Lower leg skin (tissue), 4 donors: Measurements from ENCODE around the gene MCM9. TPM values are rescaled to one million over a fixed set of nuclear protein-coding genes. Genes with fewer than 3 reads are reported as not detected.

Experiments
- DNase-seq, 2 donors: peaks; one replicate each; pipeline ENCODE4 v3.0.0-alpha.2; 2019; ENCODE audit warnings: low spot score in 2 of 2
- H3K4me3 ChIP-seq: fragments of 200-600 bp; sonication (generic); 2 replicates; pipeline ENCODE4 v1.5.1; 2017; ENCODE audit warnings: mild to moderate bottlenecking, low read depth; ENCODE audit not compliant: poor library complexity, severe bottlenecking
- POLR2A ChIP-seq, 2 donors: fragments of 450-650 bp; IDR thresholded peaks; one replicate each; pipeline ENCODE4 v1.6.1; 2016 to 2017; ENCODE audit warnings: antibody characterized with exemption in 2 of 2, mild to moderate bottlenecking in 1 of 2, moderate library complexity in 1 of 2
- WGBS, 2 donors: methylation state at CpG; one replicate each; pipeline ENCODE4 v1.1.5; 2018; 5-methylcytosine and 5-hydroxymethylcytosine counted together
- intact Hi-C: fragments of 100-400 bp; cut with DNase I; formaldehyde crosslinking; loops from one replicate; pipeline ENCODE4 v1.15.0; 2023; ENCODE audit warnings: low total_unique reads
- total RNA-seq, 4 donors: library from RNA; depleted of rRNA; stranded (reverse); fragments of >200 nt; gene quantifications; one replicate each; pipeline ENCODE4 v1.1.0, GENCODE V29; 2016
- TF ChIP-seq, protein P1 (sequence below), 3 donors: fragments of 450-650 bp; IDR thresholded peaks; one replicate each; pipeline ENCODE4 v1.5.1; 2016; ENCODE audit warnings: antibody characterized with exemption in 3 of 3, mild to moderate bottlenecking in 3 of 3, moderate library complexity in 2 of 3

The MCM9 gene
- total RNA-seq, 4 donors from 2014 or later: 21.3 to 29.6 (median 27.6) TPM

DNA sequence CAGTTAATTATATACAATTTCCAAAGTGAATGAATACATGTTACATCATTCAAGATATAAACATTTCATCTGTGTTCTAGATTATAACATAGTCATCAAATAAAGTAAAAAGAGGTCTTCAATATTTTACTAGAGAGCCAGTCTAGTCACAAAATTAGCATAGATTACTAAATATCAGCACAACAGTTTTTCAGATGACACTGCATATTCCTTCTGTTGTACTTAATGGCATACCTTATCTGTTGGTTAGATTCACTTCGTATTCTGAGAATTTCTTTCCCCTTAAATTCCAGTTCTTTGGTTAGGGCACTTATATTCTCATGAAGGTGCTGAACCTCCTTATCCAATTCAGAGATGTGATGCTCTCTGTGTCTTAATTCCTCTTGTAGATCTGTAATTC is 39.8 kb upstream of the MCM9 start:
- intact Hi-C loops: no loop called here
- TF ChIP-seq POLR2A (IDR thresholded peaks at IDR 0.05): no peak
- TF ChIP-seq, protein P1, sequence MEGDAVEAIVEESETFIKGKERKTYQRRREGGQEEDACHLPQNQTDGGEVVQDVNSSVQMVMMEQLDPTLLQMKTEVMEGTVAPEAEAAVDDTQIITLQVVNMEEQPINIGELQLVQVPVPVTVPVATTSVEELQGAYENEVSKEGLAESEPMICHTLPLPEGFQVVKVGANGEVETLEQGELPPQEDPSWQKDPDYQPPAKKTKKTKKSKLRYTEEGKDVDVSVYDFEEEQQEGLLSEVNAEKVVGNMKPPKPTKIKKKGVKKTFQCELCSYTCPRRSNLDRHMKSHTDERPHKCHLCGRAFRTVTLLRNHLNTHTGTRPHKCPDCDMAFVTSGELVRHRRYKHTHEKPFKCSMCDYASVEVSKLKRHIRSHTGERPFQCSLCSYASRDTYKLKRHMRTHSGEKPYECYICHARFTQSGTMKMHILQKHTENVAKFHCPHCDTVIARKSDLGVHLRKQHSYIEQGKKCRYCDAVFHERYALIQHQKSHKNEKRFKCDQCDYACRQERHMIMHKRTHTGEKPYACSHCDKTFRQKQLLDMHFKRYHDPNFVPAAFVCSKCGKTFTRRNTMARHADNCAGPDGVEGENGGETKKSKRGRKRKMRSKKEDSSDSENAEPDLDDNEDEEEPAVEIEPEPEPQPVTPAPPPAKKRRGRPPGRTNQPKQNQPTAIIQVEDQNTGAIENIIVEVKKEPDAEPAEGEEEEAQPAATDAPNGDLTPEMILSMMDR (IDR thresholded peaks at IDR 0.05): no peak
- DNase-seq: no peak
- no peak overlapping the region for H3K4me3 ChIP-seq
- 78 to 87% methylated on average over 1 of the region's 1 CpG for WGBS, 2 donors

DNA sequence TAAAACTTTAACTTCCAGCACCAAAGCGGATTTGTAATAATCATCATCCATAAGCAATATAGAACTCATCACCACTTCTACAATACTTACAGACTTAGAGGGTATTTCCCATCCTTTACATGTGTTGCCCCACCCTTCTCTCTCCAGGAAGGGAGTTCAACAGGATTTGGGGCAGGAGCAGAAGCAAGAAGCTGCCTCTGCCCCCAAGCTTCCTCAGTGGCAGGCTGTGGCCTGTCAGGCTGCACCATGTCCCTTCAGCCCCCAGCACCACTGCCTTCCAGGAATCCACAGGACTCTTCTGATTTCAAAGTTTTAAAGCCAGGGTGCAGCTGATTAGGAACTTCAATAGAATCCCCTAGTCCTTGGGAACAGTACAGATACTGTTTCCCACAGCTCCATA is 36.7 kb upstream of the MCM9 start:
- intact Hi-C loops: no loop called here
- TF ChIP-seq POLR2A (IDR thresholded peaks at IDR 0.05): no peak
- TF ChIP-seq, protein P1 (IDR thresholded peaks at IDR 0.05): no peak
- DNase-seq: no peak
- WGBS, 2 donors: 90 to 94% methylated on average over 1 of the region's 1 CpG
- H3K4me3 ChIP-seq: no peak overlapping the region

GRCh38 chr6:118970866-118971265 is 35.9 kb upstream of the MCM9 start:
- intact Hi-C loops: no loop called here
- no peak overlapping the region for H3K4me3 ChIP-seq
- 93 to 95% methylated on average over 3 of the region's 3 CpGs for WGBS, 2 donors
- no peak for DNase-seq
- no peak for TF ChIP-seq POLR2A (IDR thresholded peaks at IDR 0.05)
- TF ChIP-seq, protein P1 (IDR thresholded peaks at IDR 0.05): no peak

- no peak overlapping the region for H3K4me3 ChIP-seq
- TF ChIP-seq, protein P1 (IDR thresholded peaks at IDR 0.05): no peak
- TF ChIP-seq POLR2A (IDR thresholded peaks at IDR 0.05): no peak
- intact Hi-C loops: loop anchor here (10.0 kb wide), 1 partner anchor 136 kb away; no protein-coding TSS in a partner anchor
- whole genome bisulfite sequencing, 2 donors: 34 to 36% methylated on average over 2 of the region's 2 CpGs
- DNase-seq: no peak
Measured at GRCh38 chr6:118968416-118968815, 33.5 kb upstream of the MCM9 start.

GRCh38 chr6:118967239-118967638 is 32.3 kb upstream of the MCM9 start:
- intact Hi-C loops: loop anchor here (10.0 kb wide), 1 partner anchor 138 kb away; no protein-coding TSS in a partner anchor
- no peak overlapping the region for H3K4me3 ChIP-seq
- no peak for TF ChIP-seq POLR2A (IDR thresholded peaks at IDR 0.05)
- TF ChIP-seq, protein P1 (IDR thresholded peaks at IDR 0.05): no peak
- no peak for DNase-seq
- 76 to 78% methylated on average over 2 of the region's 2 CpGs for WGBS, 2 donors

DNA sequence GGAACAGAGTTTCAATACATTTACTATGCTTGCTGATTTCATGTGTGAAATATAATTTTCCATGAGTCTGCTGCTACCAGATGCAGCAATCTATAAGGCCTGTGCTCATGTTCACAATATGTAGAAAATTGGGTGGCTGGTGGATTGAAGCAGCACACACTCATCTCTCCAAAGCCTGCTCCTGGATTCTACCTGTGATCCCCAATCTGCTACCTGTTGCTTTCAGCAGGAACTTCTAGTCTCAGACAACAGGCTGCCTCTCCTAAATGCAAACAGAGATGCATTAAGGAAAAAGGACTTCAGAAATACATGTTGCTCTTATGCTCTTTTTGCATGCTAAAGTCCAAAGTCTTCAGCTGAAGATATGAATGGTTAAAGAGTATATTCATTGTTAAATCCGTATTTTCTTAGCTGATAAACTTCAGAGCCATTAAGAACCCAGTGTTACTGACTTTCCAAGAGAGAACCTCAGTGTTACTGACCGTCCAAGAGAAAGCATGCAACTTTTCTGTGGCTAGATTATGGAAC is 30.9 kb upstream of the MCM9 start:
- 82 to 84% methylated on average over 2 of the region's 2 CpGs for WGBS, 2 donors
- no peak for DNase-seq
- no peak for TF ChIP-seq POLR2A (IDR thresholded peaks at IDR 0.05)
- TF ChIP-seq, protein P1 (IDR thresholded peaks at IDR 0.05): no peak
- intact Hi-C loops: loop anchor here (10.0 kb wide), 1 partner anchor 139 kb away; no protein-coding TSS in a partner anchor
- H3K4me3 ChIP-seq: no peak overlapping the region
